DND-41 (cell line): ENCODE data around the gene KCP.

Source experiments
- CTCF ChIP-seq: IDR thresholded peaks from 2 replicates; pipeline ENCODE4 v1.5.1; 2012; ENCODE audit warnings: borderline replicate concordance, low read length, moderate library complexity, mild to moderate bottlenecking; ENCODE audit not compliant: poor library complexity, severe bottlenecking; ENCODE audit errors: extremely low read depth
- EZH2 ChIP-seq: IDR thresholded peaks from 3 replicates; pipeline ENCODE4 v1.6.1; 2012; ENCODE audit warnings: borderline replicate concordance, low read depth, mild to moderate bottlenecking, moderate library complexity, low read length, inconsistent platforms; ENCODE audit not compliant: severe bottlenecking

GRCh38 chr7:128827971-128828711 is 82.4 kb downstream of the KCP start:
- TF ChIP-seq CTCF = no peak
- TF ChIP-seq EZH2 = no peak
